Measurements from ENCODE around the gene PKDREJ.

- no peak for TF ChIP-seq CTCF (conservative IDR thresholded peaks at IDR 0.05; ENCODE audit: low read depth, low read length)
- no peak for TF ChIP-seq RFX5 (IDR thresholded peaks at IDR 0.05; ENCODE audit: low read depth, low read length)
- no peak for TF ChIP-seq POLR2A (IDR thresholded peaks at IDR 0.05; ENCODE audit: low read depth, low read length)
- no peak for TF ChIP-seq CHD1 (IDR thresholded peaks at IDR 0.05; ENCODE audit: low read depth, low read length)
- TF ChIP-seq MAZ (IDR thresholded peaks at IDR 0.05; ENCODE audit: borderline replicate concordance, low read depth, low read length), result no peak
- TF ChIP-seq NFE2L2 (IDR thresholded peaks at IDR 0.05; ENCODE audit: low read depth, low read length), result no peak
These were observed 42.2 kb downstream of the PKDREJ start for GRCh38 chr22:46220921-46221320.
